Liver (tissue), 9 donors: ENCODE measurements around the gene KRTAP4-9. TPM values are rescaled to one million over a fixed set of nuclear protein-coding genes. Genes with fewer than 3 reads are reported as not detected.
"Not testable (repeated sequence)": the region's sequence is repeated elsewhere in the genome, so short reads cannot be mapped to it uniquely, and the experiment has no call there.

Experiments
- DNase-seq: peaks from one replicate; pipeline ENCODE4 v3.0.0-alpha.2; 2017; ENCODE audit warnings: low spot score
- H3K27ac ChIP-seq, 2 donors: one replicate each; pipeline ENCODE4 v1.7.0; 2013; ENCODE audit warnings: inconsistent platforms in 2 of 2, low read length in 2 of 2, control low read depth in 1 of 2, low read depth in 1 of 2, mild to moderate bottlenecking in 1 of 2
- H3K27me3 ChIP-seq, 4 donors: one replicate each; pipeline versions ENCODE4 v1.6.1 to v1.7.0; 2013; ENCODE audit warnings: low read length in 3 of 4, inconsistent platforms in 1 of 4, mild to moderate bottlenecking in 1 of 4, moderate library complexity in 1 of 4; ENCODE audit not compliant: control insufficient read depth in 4 of 4, insufficient read depth in 4 of 4
- H3K36me3 ChIP-seq, 4 donors: one replicate each; pipeline versions ENCODE4 v1.6.1 to v1.7.0; 2013; ENCODE audit warnings: low read length in 3 of 4, mild to moderate bottlenecking in 3 of 4, low read depth in 1 of 4, moderate library complexity in 1 of 4; ENCODE audit not compliant: control insufficient read depth in 4 of 4, insufficient read depth in 3 of 4
- H3K4me1 ChIP-seq, 4 donors: one replicate each; pipeline versions ENCODE4 v1.6.1 to v1.7.0; 2013; ENCODE audit warnings: low read length in 3 of 4, mild to moderate bottlenecking in 3 of 4, moderate library complexity in 1 of 4; ENCODE audit not compliant: control insufficient read depth in 4 of 4, insufficient read depth in 4 of 4
- H3K4me3 ChIP-seq, 3 donors: one replicate each; pipeline versions ENCODE4 v1.6.1 to v1.7.0; 2013; ENCODE audit warnings: low read length in 3 of 3, control low read depth in 1 of 3, low read depth in 1 of 3, mild to moderate bottlenecking in 1 of 3
- H3K9ac ChIP-seq, 2 donors: one replicate each; pipeline ENCODE4 v1.7.0; 2013; ENCODE audit warnings: low read length in 2 of 2, mild to moderate bottlenecking in 2 of 2, moderate library complexity in 2 of 2, control low read depth in 1 of 2, low read depth in 1 of 2
- H3K9me3 ChIP-seq, 4 donors: one replicate each; pipeline versions ENCODE4 v1.6.1 to v1.7.0; 2013; ENCODE audit warnings: low read length in 3 of 4; ENCODE audit not compliant: control insufficient read depth in 4 of 4
- CTCF ChIP-seq: fragments of 150-350 bp; IDR thresholded peaks from 2 replicates; pipeline ENCODE4 v1.5.1; 2017; ENCODE audit warnings: improper control_type of control experiment, low read depth, low read length; ENCODE audit not compliant: missing input control
- EGR1 ChIP-seq, 2 donors: IDR thresholded peaks; 2 replicates each; pipeline ENCODE4 v1.6.1; 2016 to 2018; ENCODE audit warnings: antibody characterized with exemption in 2 of 2, low read depth in 2 of 2
- GABPA ChIP-seq, 2 donors: IDR thresholded peaks in 1 of 2; conservative IDR thresholded peaks in 1 of 2; 2 replicates each; pipeline ENCODE4 v1.6.1; 2016; ENCODE audit warnings: antibody characterized with exemption in 2 of 2, mild to moderate bottlenecking in 1 of 2, moderate library complexity in 1 of 2
- HNF4A ChIP-seq, 2 donors: conservative IDR thresholded peaks; 2 replicates each; pipeline ENCODE4 v1.6.1; 2016; ENCODE audit warnings: antibody characterized with exemption in 2 of 2, mild to moderate bottlenecking in 2 of 2
- HNF4G ChIP-seq: IDR thresholded peaks from 2 replicates; pipeline ENCODE4 v1.6.1; 2016; ENCODE audit warnings: antibody characterized with exemption
- JUND ChIP-seq, 2 donors: IDR thresholded peaks; 2 replicates each; pipeline ENCODE4 v1.6.1; 2016; ENCODE audit warnings: antibody characterized with exemption in 2 of 2
- MAX ChIP-seq: IDR thresholded peaks from 2 replicates; pipeline ENCODE4 v1.6.1; 2016; ENCODE audit warnings: antibody characterized with exemption
- NR2F2 ChIP-seq: IDR thresholded peaks from 2 replicates; pipeline ENCODE4 v1.6.1; 2016; ENCODE audit warnings: antibody characterized with exemption
- RAD21 ChIP-seq, 2 donors: IDR thresholded peaks; 2 replicates each; pipeline ENCODE4 v1.6.1; 2016; ENCODE audit warnings: antibody characterized with exemption in 2 of 2, mild to moderate bottlenecking in 2 of 2
- REST ChIP-seq: IDR thresholded peaks from 2 replicates; pipeline ENCODE4 v1.6.1; 2016; ENCODE audit warnings: antibody characterized with exemption, mild to moderate bottlenecking
- TAF1 ChIP-seq: conservative IDR thresholded peaks from 2 replicates; pipeline ENCODE4 v1.6.1; 2016; ENCODE audit warnings: antibody characterized with exemption, mild to moderate bottlenecking
- YY1 ChIP-seq: IDR thresholded peaks from 2 replicates; pipeline ENCODE4 v1.6.1; 2016; ENCODE audit warnings: antibody characterized with exemption, mild to moderate bottlenecking
- ZBTB33 ChIP-seq: IDR thresholded peaks from 2 replicates; pipeline ENCODE4 v1.6.1; 2016; ENCODE audit warnings: antibody characterized with exemption
- WGBS: extraction: QIAGEN DNeasy Blood & Tissue Kit; methylation state at CpG from one replicate; pipeline ENCODE4 v1.1.7; 2013; 5-methylcytosine and 5-hydroxymethylcytosine counted together
- polyA plus RNA-seq, 2 donors: library from polyadenylated mRNA; stranded (reverse) in 1 of 2; unstranded in 1 of 2; fragments of 200-250 nt in 1 of 2; fragments of >200 nt in 1 of 2; fragmentation: Nextera tagmentation in 1 of 2; extraction: Ambion mirVana in 1 of 2; gene quantifications; one replicate each; pipeline versions ENCODE4 v1.2.1 to v1.2.3, GENCODE V29; 2013 to 2015
- total RNA-seq, 2 donors: library from RNA; depleted of rRNA; stranded (reverse); fragments of >200 nt; gene quantifications; one replicate each; pipeline ENCODE4 v1.2.3, GENCODE V29; 2014
- donor health status: healthy.
- donor health status: healthy.
- donor health status: healthy.
- donor health status: healthy.
- donor health status: healthy.

The KRTAP4-9 gene
- total and polyA plus RNA-seq, 4 donors = not detected

- no peak for TF ChIP-seq CTCF
Measured at GRCh38 chr17:41058741-41059140, 46.4 kb upstream of the KRTAP4-9 start (continued).

- H3K27me3 ChIP-seq, H3K9ac ChIP-seq, DNase-seq, H3K4me1 ChIP-seq, H3K36me3 ChIP-seq, H3K4me3 ChIP-seq, H3K27ac ChIP-seq, H3K9me3 ChIP-seq: not testable (repeated sequence)
- WGBS = 24% methylated on average over 10 of the region's 31 CpGs
Measured at GRCh38 chr17:41059276-41060051, 45.7 kb upstream of the KRTAP4-9 start.

- Histone ChIP-seq H3K9ac (no peak within 1 kb of the TSS), H3K9me3 (no peaks in the 10 kb centered on the region), H3K27ac (no peak within 1 kb of the TSS), H3K4me3 (no peak within 1 kb of the TSS), H3K27me3 (peaks cover 0 to 9% (median 0%) of the 10 kb centered on the region in 4 donors), H3K36me3 (no peaks in the 10 kb centered on the region), H3K4me1 (no peaks in the 10 kb centered on the region)
- DNase-seq = no peak
- no peak for TF ChIP-seq GABPA (IDR thresholded peaks at IDR 0.05 in 1 of 2, conservative IDR thresholded peaks at IDR 0.05 in 1 of 2)
- TF ChIP-seq RAD21 (IDR thresholded peaks at IDR 0.05) = no peak
- TF ChIP-seq HNF4G = no peak
- no peak for TF ChIP-seq YY1
- no peak for TF ChIP-seq MAX
- no peak for TF ChIP-seq TAF1
- TF ChIP-seq HNF4A (conservative IDR thresholded peaks at IDR 0.05) = no peak
- no peak for TF ChIP-seq REST
- TF ChIP-seq EGR1 (IDR thresholded peaks at IDR 0.05; ENCODE audit: low read depth in 2 of 2) = no peak
- no peak for TF ChIP-seq JUND (IDR thresholded peaks at IDR 0.05)
- no peak for TF ChIP-seq ZBTB33
- TF ChIP-seq NR2F2 = no peak
- WGBS = 66% methylated on average over 6 of the region's 6 CpGs
Measured at GRCh38 chr17:41060052-41060604, 45.1 kb upstream of the KRTAP4-9 start, which contains the start of gene KRTAP2-3. TSS of gene KRTAP2-3 (minus strand) at chr17:41060114. CDS start at chr17:41060050, 64 bp downstream.
